NCI-H345 (cell line): ENCODE results near the gene UST.
"Not testable (repeated sequence)": the region's sequence is repeated elsewhere in the genome, so short reads cannot be mapped to it uniquely, and the experiment has no call there.

ENCODE experiments used
- DNase-seq: peaks from one replicate; lab custom pipeline; 2025; lab: John Stamatoyannopoulos, UW

UST gene

DNA sequence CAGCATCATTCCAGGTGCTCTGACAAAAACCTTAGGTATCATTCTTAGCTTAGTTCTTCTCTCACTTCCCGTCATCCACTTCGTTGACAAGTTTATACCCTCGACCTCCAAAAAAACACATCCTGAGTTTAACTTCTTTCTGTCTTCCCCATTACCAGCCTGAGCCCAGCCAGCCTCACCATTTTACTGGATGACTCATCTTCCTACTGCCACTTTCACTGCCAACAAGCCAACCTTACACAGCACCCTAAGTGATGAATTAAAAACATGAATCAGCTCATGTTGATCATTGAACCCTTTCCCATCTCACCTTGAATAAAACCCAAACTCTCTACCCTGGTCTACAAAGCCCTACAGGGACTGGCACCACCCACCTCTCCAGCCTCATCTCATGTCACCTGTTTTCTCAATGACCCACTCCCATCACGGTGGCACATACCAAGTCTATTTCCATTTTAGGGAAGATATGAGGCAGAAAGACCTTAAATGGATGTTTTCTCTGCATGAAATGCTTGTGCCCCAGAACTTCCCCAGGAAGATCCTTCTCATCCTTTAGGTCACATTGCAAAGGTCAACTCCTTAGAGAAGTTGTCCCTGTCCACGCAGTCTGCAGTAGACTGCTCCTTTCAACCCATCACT, 9.9 kb upstream of the UST start:
- no peak for DNase-seq

DNA sequence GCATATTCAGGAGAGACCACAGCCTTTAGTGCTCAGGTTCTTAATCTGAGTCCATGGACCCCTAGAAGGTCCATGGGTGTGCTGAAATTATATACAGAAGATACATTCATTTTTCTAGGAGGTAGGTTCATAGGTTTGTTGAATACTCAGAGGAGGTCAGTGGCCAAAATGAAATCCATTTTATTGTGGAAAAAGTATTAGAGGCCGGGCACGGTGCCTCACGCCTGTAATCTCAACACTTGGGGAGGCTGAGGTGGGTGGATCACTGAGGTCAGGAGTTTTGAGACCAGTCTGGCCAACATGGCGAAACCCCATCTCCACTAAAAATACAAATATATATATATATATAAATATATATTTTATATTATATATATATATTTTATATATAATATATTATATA, 9.0 kb upstream of the UST start:
- no peak for DNase-seq

DNA sequence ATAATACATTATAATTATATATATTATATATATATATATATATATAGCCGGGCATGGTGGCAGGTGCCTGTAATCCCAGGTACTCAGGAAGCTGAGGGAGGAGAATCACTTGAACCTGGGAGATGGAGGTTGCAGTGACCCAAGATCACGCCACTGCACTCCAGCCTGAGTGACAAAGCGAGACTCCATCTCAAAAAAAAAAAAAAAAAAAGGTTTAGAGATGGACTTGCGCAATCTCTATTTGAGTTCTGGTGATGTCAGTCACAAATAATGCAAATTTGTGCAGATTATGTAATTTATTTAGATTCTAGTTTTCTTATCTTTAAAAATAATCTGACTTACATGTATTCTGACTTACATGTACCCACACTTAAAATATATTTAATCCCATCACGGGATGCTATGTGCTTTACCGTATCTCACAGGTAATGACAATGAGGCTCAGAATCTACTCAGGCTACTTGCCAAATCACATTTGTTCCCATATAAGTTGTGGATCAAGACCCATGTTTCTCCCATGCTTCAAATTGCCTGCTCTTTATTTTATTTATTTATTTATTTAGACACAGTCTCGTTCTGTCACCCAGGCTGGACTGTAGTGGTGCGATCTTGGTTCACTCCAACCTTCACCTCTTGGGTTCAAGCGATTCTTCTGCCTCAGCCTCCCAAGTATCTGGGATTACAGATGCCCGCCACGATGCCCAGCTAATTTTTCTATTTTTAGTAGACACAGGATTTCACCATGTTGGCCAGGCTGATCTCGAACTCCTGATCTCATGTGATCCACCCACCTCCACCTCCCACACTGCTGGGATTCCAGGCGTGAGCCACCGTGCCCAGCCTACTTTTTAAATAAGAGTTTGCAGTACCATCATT, 7.6 kb upstream of the UST start:
- no peak for DNase-seq

GRCh38 chr6:148739822-148740128, 7.1 kb upstream of the UST start:
- DNase-seq: no peak

DNA sequence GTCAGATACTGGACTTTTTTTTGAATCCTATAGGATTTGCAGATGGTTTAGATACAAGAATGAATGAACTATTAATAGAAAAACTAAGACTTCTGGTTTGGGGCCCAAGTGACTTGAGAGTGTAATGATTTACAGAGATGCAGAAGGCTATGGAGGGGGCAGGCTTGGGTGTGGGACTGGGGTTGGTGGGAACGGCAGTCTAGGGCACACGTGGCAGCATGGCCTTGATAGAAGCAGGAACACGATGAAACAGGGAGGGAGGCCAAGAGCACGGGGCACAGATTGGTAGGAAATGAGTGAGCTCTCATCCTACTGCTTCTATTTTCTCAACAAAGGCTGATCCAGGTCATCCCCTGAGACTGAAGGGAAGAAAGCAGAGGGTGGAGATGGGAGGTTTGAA, 3.4 kb upstream of the UST start:
- DNase-seq: no peak

GRCh38 chr6:148745926-148746325, 904 bp upstream of the UST start:
- DNase-seq: no peak

GRCh38 chr6:148747145-148747470, 278 bp downstream of the UST start:
- DNase-seq: no peak

- DNase-seq: peak; percentile 67
Observed at GRCh38 chr6:148747471-148748165, 788 bp downstream of the UST start.

- DNase-seq: no peak
Observed at GRCh38 chr6:148749674-148750073, 2.8 kb downstream of the UST start.

- no peak for DNase-seq
Observed at GRCh38 chr6:148750838-148751792, 4.3 kb downstream of the UST start.

GRCh38 chr6:148751793-148752170, 5.0 kb downstream of the UST start:
- DNase-seq: no peak

GRCh38 chr6:148755379-148755778, 8.5 kb downstream of the UST start:
- DNase-seq: not testable (repeated sequence)

- DNase-seq: no peak
Observed at GRCh38 chr6:148757944-148758480, 11.2 kb downstream of the UST start.

DNA sequence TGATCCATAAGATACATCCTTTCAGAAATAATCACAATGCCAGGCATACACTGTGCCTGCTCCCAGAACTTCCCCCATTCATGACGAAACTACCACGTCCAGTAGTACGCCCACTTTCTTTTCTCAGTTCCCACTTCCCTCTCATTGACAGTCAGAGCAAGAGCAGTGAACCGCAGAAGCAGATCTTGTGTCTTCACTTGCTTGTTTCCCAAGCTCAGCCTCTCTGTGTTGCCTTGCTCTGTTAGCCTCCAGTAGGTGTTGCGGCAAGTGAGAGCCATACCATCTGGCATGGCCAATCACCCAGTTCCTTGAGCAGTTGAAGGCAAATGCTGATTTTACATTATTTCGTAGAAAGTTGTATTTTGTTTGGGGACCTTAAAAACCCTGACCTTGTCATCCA, 11.7 kb downstream of the UST start:
- no peak for DNase-seq

DNA sequence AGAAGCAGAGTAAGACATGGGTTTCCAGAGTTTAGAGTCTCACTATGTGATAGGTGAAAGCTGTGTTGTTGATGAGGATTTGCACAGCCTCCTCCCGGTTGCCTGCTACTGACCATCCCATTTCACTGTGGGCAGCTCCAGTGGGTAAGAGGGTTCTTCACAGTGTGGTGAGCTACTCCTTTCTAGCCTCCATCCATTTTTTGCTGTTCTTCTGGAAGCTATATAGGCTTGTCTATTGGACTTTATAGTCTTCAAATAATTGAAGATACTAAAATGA, 13.4 kb downstream of the UST start:
- DNase-seq: no peak

- DNase-seq: no peak
Observed at GRCh38 chr6:148760568-148761526, 14.0 kb downstream of the UST start.

GRCh38 chr6:148761527-148762011, 14.7 kb downstream of the UST start:
- no peak for DNase-seq

- DNase-seq: no peak
Observed at GRCh38 chr6:148762231-148762630, 15.4 kb downstream of the UST start.

DNA sequence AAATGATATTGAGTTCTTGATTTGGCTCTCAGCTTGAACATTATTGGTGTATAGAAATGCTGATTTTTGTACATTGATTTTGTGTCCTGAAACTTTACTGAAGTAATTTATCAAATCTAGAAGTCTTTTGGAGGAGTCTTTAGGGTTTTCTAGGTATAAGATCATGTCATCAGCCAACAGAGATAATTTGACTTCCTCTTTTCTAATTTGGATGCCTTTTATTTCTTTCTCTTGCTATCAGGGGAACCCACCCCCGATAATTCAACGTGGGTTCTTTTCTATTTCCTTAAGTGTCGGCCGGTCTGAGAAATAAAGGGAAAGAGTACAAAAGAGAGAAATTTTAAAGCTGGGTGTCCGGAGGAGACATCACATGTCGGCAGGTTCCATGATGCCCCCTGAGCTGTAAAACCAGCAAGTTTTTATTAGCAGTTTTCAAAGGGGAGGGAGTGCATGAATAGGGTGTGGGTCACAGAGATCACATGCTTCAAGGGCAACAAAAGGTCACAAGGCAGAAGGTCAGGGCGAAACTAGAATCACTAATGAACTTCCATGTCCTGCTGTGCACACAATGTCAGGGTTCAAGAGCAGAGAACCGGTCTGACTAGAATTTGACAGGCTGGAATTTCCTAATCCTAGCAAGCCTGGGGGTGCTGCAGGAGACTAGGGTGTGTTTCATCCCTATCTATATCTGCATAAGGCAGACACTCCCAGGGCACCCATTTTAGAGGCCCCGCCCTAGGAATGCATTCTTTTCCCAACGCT, 17.6 kb downstream of the UST start:
- DNase-seq: not testable (repeated sequence)
